AG10803 (cell line): ENCODE measurements around the gene MAP3K20.

Experiments used
- DNase-seq: peaks from one replicate; pipeline ENCODE4 v3.0.0; 2010; ENCODE audit warnings: low read depth
- H3K4me3 ChIP-seq: 2 replicates; pipeline ENCODE4 v1.5.1; 2011; ENCODE audit warnings: mild to moderate bottlenecking, low read length, control low read depth
- TF ChIP-seq, protein P1 (sequence below): conservative IDR thresholded peaks from 2 replicates; pipeline ENCODE4 v1.5.1; 2011; ENCODE audit warnings: mild to moderate bottlenecking, low read length, control low read depth, inconsistent platforms

MAP3K20 gene

DNA sequence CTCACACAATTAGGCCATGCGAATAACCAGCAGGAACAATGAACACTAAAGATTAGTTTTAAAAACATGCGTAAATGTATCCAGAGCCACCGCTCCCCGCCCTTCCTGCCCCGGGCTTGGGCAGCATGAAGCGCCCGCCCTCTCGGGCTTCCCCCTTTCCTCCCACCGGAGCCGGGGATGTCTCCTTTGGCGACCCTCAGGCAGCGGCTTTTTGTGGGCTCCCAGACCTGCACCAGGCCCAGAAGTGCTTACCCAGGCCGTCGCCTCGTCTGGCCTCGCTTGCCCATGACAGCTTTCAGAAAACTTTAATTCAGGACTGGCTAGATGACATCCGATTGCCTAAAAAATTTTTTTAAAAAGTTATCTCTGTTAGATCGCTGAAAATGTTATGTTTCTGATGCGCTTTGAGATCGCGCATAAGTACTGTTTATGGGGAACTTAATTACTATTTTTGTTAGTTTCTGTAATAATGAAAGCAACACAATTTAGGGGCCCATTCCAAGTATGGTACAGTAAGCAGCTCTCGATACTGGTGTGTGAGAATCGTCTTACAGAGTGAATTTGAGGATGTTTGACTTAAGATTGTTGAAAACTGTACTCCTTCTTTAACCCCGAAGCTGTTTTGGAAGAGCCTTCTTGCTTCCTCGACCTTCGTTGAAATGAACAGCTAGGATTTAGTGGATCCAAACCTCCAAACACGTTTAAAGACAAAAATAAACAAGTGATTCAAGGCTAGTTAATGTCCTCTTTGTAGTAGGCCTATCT lies 1.1 kb downstream of the MAP3K20 start:
- peak; percentile 46 for DNase-seq

GRCh38 chr2:173077506-173078177 lies 2.0 kb downstream of the MAP3K20 start:
- H3K4me3 ChIP-seq, result peak overlapping the region; percentile 76
- TF ChIP-seq, protein P1, sequence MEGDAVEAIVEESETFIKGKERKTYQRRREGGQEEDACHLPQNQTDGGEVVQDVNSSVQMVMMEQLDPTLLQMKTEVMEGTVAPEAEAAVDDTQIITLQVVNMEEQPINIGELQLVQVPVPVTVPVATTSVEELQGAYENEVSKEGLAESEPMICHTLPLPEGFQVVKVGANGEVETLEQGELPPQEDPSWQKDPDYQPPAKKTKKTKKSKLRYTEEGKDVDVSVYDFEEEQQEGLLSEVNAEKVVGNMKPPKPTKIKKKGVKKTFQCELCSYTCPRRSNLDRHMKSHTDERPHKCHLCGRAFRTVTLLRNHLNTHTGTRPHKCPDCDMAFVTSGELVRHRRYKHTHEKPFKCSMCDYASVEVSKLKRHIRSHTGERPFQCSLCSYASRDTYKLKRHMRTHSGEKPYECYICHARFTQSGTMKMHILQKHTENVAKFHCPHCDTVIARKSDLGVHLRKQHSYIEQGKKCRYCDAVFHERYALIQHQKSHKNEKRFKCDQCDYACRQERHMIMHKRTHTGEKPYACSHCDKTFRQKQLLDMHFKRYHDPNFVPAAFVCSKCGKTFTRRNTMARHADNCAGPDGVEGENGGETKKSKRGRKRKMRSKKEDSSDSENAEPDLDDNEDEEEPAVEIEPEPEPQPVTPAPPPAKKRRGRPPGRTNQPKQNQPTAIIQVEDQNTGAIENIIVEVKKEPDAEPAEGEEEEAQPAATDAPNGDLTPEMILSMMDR, result no peak
- DNase-seq, result peak; percentile 56

More for the DNA sequence above, 1.1 kb downstream of the MAP3K20 start:
- peak overlapping the region; percentile 76 for H3K4me3 ChIP-seq
- TF ChIP-seq, protein P1, result no peak

DNA sequence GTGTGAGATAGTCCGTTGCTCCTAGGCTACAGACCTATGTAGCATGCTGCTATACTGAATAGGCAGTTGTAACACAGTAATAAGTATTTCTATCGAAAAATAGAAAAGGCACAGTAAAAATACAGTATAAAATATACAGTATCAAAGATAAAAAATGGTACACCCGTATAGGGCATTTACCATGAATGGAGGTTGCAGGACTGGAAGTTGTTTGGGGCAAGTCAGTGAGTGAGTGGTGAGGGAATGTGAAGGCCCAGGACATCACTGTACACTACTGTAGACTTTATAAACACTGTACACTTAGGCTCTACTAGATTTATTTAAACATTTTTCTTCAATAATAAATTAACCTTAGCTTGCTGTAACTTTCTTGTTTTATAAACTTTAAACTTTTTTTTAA lies 3.5 kb downstream of the MAP3K20 start:
- TF ChIP-seq, protein P1, result no peak
- no peak overlapping the region for H3K4me3 ChIP-seq
- DNase-seq, result no peak

DNA sequence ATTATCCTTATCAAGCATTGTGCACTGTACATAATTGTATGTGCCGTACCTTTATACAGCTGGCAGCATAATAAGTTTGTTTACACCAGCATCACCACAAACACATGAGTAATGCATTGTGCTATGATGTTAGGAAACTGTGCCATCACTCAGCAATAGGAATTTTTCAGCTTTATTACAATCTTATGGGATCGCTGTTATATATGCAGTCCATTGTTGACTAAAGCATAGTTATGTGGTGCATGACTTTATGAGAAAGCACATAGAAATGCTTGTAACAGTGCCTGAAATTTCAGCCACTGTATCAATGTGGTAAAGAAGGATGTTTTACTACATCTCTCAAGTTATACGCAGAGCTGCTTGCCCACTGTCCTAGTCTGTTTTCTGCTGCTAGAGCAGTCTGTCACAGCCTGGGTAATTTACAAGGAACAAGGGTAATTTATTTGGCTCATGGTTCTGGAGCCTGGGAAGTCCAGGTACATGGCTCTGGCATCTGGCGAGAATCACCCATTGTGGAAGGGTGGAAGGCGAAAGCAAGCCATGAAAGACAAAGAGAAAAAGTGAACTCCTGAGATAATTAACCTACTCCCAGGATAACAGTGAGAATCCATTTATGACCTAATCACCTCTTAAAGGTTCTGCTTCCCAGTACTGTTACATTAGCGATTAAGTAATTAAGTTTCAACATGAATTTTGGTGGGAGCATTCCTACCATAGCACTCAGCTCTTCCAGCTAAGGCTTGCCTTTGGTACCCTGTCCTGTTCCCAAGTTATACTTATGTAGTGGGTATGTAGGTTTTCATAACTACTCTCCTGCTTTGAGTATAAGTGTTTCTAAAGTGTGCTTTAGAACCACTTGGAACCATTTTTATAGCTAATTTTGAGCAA lies 4.6 kb downstream of the MAP3K20 start:
- TF ChIP-seq, protein P1, result no peak
- no peak overlapping the region for H3K4me3 ChIP-seq
- DNase-seq, result peak; percentile 97

GRCh38 chr2:173086518-173087213 lies 11.0 kb downstream of the MAP3K20 start:
- no peak overlapping the region for H3K4me3 ChIP-seq
- peak; percentile 50 for DNase-seq
- TF ChIP-seq, protein P1, result no peak

DNA sequence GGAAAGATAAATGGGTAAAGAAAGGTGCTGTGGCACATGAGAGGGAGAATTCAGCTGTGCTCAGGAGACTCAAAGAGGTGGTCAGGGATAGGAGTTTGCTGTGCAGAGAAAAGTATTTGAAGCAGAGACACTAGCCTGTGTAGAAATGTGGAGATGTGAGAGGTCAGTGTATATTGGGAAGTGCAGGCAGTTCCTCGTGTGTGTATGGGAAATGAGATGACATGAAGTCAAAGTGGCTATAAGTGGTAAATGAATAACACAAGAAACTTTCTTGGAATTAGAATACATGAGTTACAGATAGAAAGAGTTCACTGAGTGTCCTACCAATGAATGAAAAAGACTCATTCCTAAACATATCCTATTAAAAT lies 11.6 kb downstream of the MAP3K20 start:
- peak; percentile 58 for DNase-seq
- TF ChIP-seq, protein P1, result no peak
- no peak overlapping the region for H3K4me3 ChIP-seq
